Testis (tissue), 3 donors: ENCODE data around the gene SMURF1. TPM values are rescaled to one million over a fixed set of nuclear protein-coding genes. Genes with fewer than 3 reads are reported as not detected.
A peak's percentile ranks its signal among the peaks of the same experiment; 100 is the strongest.

Experiments
- DNase-seq: peaks from one replicate; pipeline ENCODE4 v3.0.0-alpha.2; 2019
- H3K27ac ChIP-seq, 2 donors: fragments of 200-600 bp; sonication (generic); one replicate each; pipeline ENCODE4 v1.5.1; 2019
- H3K27me3 ChIP-seq: fragments of 200-600 bp; sonication (generic); one replicate; pipeline ENCODE4 v1.5.1; 2019
- H3K36me3 ChIP-seq: fragments of 200-600 bp; sonication (generic); one replicate; pipeline ENCODE4 v1.5.1; 2017; ENCODE audit warnings: low read depth; ENCODE audit errors: missing control alignments
- H3K4me1 ChIP-seq: fragments of 200-600 bp; sonication (generic); one replicate; pipeline ENCODE4 v1.5.1; 2019
- H3K4me3 ChIP-seq, 2 donors: fragments of 200-600 bp; sonication (generic); one replicate each; pipeline ENCODE4 v1.5.1; 2017 to 2019
- H3K9me3 ChIP-seq: fragments of 200-600 bp; sonication (generic); one replicate; pipeline ENCODE4 v1.5.1; 2017
- CTCF ChIP-seq, 3 experiments: fragments of 450-650 bp in 2 of 3; fragments of 200-600 bp in 1 of 3; sonication (generic) in 1 of 3; IDR thresholded peaks; one replicate each; pipeline ENCODE4 v1.5.1; 2016 to 2019; ENCODE audit warnings: antibody characterized with exemption in 3 of 3, mild to moderate bottlenecking in 2 of 3, moderate library complexity in 1 of 3
- POLR2A ChIP-seq: fragments of 450-650 bp; IDR thresholded peaks from one replicate; pipeline ENCODE4 v1.6.1; 2017; ENCODE audit warnings: antibody characterized with exemption, mild to moderate bottlenecking, moderate library complexity
- WGBS, 2 donors: methylation state at CpG; one replicate each; pipeline ENCODE4 v1.1.5; 2018; 5-methylcytosine and 5-hydroxymethylcytosine counted together
- intact Hi-C: fragments of 100-400 bp; cut with DNase I; formaldehyde crosslinking; loops from one replicate; pipeline ENCODE4 v1.15.1; 2023; ENCODE audit warnings: low total_unique reads
- polyA plus RNA-seq: library from polyadenylated mRNA; stranded (reverse); fragments of 350-450 nt; fragmentation: Illumina TruSeq; extraction: RNeasy Lipid Tissue Mini Kit (QIAGEN cat#74804); gene quantifications from one replicate; pipeline ENCODE4 v1.2.3, GENCODE V29; 2014; ENCODE audit warnings: low read depth, low replicate concordance; ENCODE audit not compliant: insufficient read depth
- total RNA-seq, 2 donors: library from RNA; depleted of rRNA; stranded (reverse); fragments of >200 nt; gene quantifications; one replicate each; pipeline ENCODE4 v1.2.3, GENCODE V29; 2016

SMURF1 gene
- total and polyA plus RNA-seq, 3 donors from 2014 or later = 34.5 to 79.5 (median 46.9) TPM

GRCh38 chr7:99124236-99124635 lies 19.7 kb downstream of the SMURF1 start:
- H3K4me3 ChIP-seq = no peak overlapping the region
- TF ChIP-seq POLR2A = no peak
- no peak for TF ChIP-seq CTCF (IDR thresholded peaks at IDR 0.05)
- DNase-seq = no peak
- H3K27ac ChIP-seq = peak overlapping the region in 1 of 2 donors; percentile 62
- no peaks in the 10 kb centered on the region for H3K9me3 ChIP-seq
- 70 to 80% methylated on average over 4 of the region's 4 CpGs for WGBS, 2 donors
- H3K36me3 ChIP-seq = no peaks in the 10 kb centered on the region
- intact Hi-C loops = no loop called here
- peaks cover 24% of the 10 kb centered on the region for H3K4me1 ChIP-seq
- no peaks in the 10 kb centered on the region for H3K27me3 ChIP-seq

DNA sequence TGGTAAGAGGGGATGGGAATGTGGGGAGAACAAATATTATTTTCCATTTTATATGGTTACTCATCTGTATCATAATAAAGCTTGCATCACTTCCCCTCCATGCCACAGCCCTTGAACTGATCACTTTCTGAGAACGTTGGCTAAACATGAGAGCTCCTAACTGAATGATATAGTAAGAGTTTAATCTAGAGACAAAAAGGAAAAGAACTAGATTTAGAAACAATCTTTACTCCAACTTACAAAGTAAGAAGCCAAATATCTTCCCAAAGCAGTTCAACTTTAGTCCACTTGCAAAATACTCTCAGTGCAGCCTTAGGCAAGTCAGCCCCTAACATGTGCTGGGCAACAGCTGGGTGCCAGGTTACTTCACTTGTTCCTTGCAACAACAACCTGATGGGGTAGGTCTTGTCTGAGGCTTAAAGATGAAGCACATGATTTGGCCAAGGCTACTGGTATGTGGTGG lies 20.3 kb downstream of the SMURF1 start:
- H3K36me3 ChIP-seq = no peaks in the 10 kb centered on the region
- intact Hi-C loops = no loop called here
- H3K27ac ChIP-seq = peak overlapping the region in 1 of 2 donors; percentile 62
- no peaks in the 10 kb centered on the region for H3K9me3 ChIP-seq
- no peak overlapping the region for H3K4me3 ChIP-seq
- H3K4me1 ChIP-seq = peaks cover 26% of the 10 kb centered on the region
- 24 to 33% methylated on average over 1 of the region's 1 CpG for WGBS, 2 donors
- no peak for TF ChIP-seq POLR2A
- TF ChIP-seq CTCF (IDR thresholded peaks at IDR 0.05) = no peak
- H3K27me3 ChIP-seq = no peaks in the 10 kb centered on the region
- no peak for DNase-seq

- no peak overlapping the region for H3K4me3 ChIP-seq
- H3K9me3 ChIP-seq = no peaks in the 10 kb centered on the region
- TF ChIP-seq CTCF (IDR thresholded peaks at IDR 0.05) = no peak
- TF ChIP-seq POLR2A = no peak
- peaks cover 26% of the 10 kb centered on the region for H3K4me1 ChIP-seq
- 56 to 58% methylated on average over 6 of the region's 6 CpGs for WGBS, 2 donors
- H3K27me3 ChIP-seq = no peaks in the 10 kb centered on the region
- H3K36me3 ChIP-seq = no peaks in the 10 kb centered on the region
- intact Hi-C loops = no loop called here
- H3K27ac ChIP-seq = peak overlapping the region in 1 of 2 donors; percentile 62
- DNase-seq = no peak
Observed at GRCh38 chr7:99122762-99123161, 21.1 kb downstream of the SMURF1 start.

DNA sequence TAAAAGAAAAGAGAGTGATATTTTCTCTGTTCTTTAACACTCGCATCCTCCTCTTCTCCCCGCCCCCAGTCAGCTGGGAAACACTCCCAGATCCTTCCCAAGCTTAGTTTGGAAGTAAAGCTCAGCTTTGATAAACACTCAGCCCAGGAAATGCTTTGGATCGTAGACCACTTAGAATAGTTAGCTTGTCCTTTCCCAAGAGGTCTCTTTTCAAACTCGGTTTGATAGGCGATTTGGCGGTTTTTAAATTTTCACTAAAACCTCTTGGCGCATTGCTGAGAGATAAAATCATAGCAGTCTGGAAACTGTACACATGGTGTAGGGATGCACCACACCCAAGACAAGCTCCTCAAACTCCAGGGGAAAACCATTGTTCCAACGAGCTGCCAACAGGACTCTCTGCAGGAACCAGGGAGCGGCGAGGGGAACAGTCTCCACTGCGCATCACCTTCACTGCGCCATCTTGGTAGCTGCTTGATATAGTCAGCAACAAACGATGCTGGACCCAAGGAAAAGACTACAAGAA lies 22.3 kb downstream of the SMURF1 start:
- no peaks in the 10 kb centered on the region for H3K36me3 ChIP-seq
- no peaks in the 10 kb centered on the region for H3K9me3 ChIP-seq
- peaks cover 23% of the 10 kb centered on the region for H3K4me1 ChIP-seq
- intact Hi-C loops = no loop called here
- DNase-seq = no peak
- peak overlapping the region; percentile 50 to 57 for H3K27ac ChIP-seq
- H3K27me3 ChIP-seq = no peaks in the 10 kb centered on the region
- H3K4me3 ChIP-seq = no peak overlapping the region
- TF ChIP-seq CTCF (IDR thresholded peaks at IDR 0.05) = no peak
- TF ChIP-seq POLR2A = no peak
- WGBS, 2 donors = 66 to 80% methylated on average over 12 to 13 of the region's 13 CpGs

DNA sequence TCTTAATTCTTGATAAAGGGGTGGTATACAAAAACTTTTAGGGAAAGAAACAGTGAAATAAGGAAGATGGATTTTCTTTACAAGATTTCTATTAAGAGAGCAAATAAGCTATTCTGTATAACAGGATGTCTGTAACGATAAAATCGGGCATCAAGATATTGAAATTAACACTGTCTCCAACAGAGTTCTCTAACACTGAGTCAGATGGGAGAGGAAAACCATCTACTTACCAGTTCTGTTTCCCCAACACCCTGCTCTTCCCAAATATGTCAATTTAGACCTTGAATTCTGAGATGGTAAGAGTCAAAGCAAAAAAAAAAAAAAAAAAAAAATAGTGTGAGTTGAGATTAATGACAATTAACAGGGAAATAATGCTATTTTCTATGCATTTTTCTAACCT lies 23.0 kb downstream of the SMURF1 start:
- 52 to 56% methylated on average over 2 of the region's 2 CpGs for WGBS, 2 donors
- Histone ChIP-seq H3K27me3 (no peaks in the 10 kb centered on the region), H3K36me3 (no peaks in the 10 kb centered on the region), H3K9me3 (no peaks in the 10 kb centered on the region), H3K4me3 (no peak overlapping the region), H3K4me1 (peaks cover 23% of the 10 kb centered on the region), H3K27ac (peak overlapping the region; percentile 50 to 57)
- TF ChIP-seq CTCF (IDR thresholded peaks at IDR 0.05) (no peak), POLR2A (no peak)
- DNase-seq = no peak
- intact Hi-C loops = no loop called here
